ENCODE results near the gene WNT9A. TPM values are rescaled to one million over a fixed set of nuclear protein-coding genes. Genes with fewer than 3 reads are reported as not detected.

Gene WNT9A
- total RNA-seq, 3 donors from 2014 or later (not counting 1 experiment from before 2014, with no cell fraction given): not detected

- Histone ChIP-seq H3K36me3 (ENCODE audit: control insufficient read depth, insufficient read depth, low read length) (no peaks in the 10 kb centered on the region), H3K27ac (ENCODE audit: low read length) (no peak overlapping the region), H3K27me3 (ENCODE audit: control insufficient read depth, insufficient read depth, low read length) (peaks cover 15% of the 10 kb centered on the region), H3K4me3 (ENCODE audit: low read length) (no peak overlapping the region), H3K9me3 (ENCODE audit: control insufficient read depth, insufficient read depth, low read length) (no peaks in the 10 kb centered on the region), H3K4me1 (ENCODE audit: control insufficient read depth, insufficient read depth, low read length) (peaks cover 10% of the 10 kb centered on the region)
- no peaks in the 10 kb centered on the region for H3K36me3 Mint-ChIP-seq
- H3K4me3 Mint-ChIP-seq: no peak overlapping the region
- intact Hi-C loops (cut with micrococcal nuclease): no loop called here
- DNase-seq: peak in 1 of 2 donors; percentile 15
- no peak overlapping the region for H3K27ac Mint-ChIP-seq
- no peak for TF ChIP-seq CTCF (IDR thresholded peaks at IDR 0.05)
- no peak for ATAC-seq
- H3K4me1 Mint-ChIP-seq: peaks cover 8 to 13% of the 10 kb centered on the region in 2 donors
- H3K27me3 Mint-ChIP-seq (ENCODE audit: low read depth in 2 of 2): peaks cover 14 to 36% of the 10 kb centered on the region in 2 donors
- H3K9me3 Mint-ChIP-seq: no peaks in the 10 kb centered on the region
- WGBS (ENCODE audit: insufficient coverage): 86% methylated on average over 15 of the region's 15 CpGs
Measured at GRCh38 chr1:227942021-227942715, 5.6 kb downstream of the WNT9A start.

- no peak for DNase-seq
- 90% methylated on average over 15 of the region's 15 CpGs for WGBS (ENCODE audit: insufficient coverage)
- H3K9me3 Mint-ChIP-seq: no peaks in the 10 kb centered on the region
Measured at GRCh38 chr1:227941509-227942020, 6.2 kb downstream of the WNT9A start.

GRCh38 chr1:227940791-227941241, 6.9 kb downstream of the WNT9A start:
- no peaks in the 10 kb centered on the region for H3K36me3 Mint-ChIP-seq
- intact Hi-C loops (cut with micrococcal nuclease): no loop called here
- Histone ChIP-seq H3K9me3 (ENCODE audit: control insufficient read depth, insufficient read depth, low read length) (no peaks in the 10 kb centered on the region), H3K36me3 (ENCODE audit: control insufficient read depth, insufficient read depth, low read length) (no peaks in the 10 kb centered on the region), H3K27me3 (ENCODE audit: control insufficient read depth, insufficient read depth, low read length) (peaks cover 8% of the 10 kb centered on the region), H3K4me1 (ENCODE audit: control insufficient read depth, insufficient read depth, low read length) (no peaks in the 10 kb centered on the region), H3K27ac (ENCODE audit: low read length) (no peak overlapping the region), H3K4me3 (ENCODE audit: low read length) (no peak overlapping the region)
- peak in 1 of 2 donors; percentile 10 for DNase-seq
- TF ChIP-seq CTCF (IDR thresholded peaks at IDR 0.05): no peak
- peaks cover under 1 to 4% of the 10 kb centered on the region in 2 donors for H3K4me1 Mint-ChIP-seq
- H3K27ac Mint-ChIP-seq: no peak overlapping the region
- no peak overlapping the region for H3K4me3 Mint-ChIP-seq
- peaks cover 8 to 26% of the 10 kb centered on the region in 2 donors for H3K27me3 Mint-ChIP-seq (ENCODE audit: low read depth in 2 of 2)
- H3K9me3 Mint-ChIP-seq: no peaks in the 10 kb centered on the region
- ATAC-seq: no peak
- 91% methylated on average over 17 of the region's 17 CpGs for WGBS (ENCODE audit: insufficient coverage)

More at GRCh38 chr1:227941509-227942020, 6.2 kb downstream of the WNT9A start:
- Mint-ChIP-seq H3K4me1 (peaks cover 7 to 8% of the 10 kb centered on the region in 2 donors), H3K4me3 (no peak overlapping the region), H3K36me3 (no peaks in the 10 kb centered on the region), H3K27ac (no peak overlapping the region), H3K27me3 (ENCODE audit: low read depth in 2 of 2) (peaks cover 14 to 34% of the 10 kb centered on the region in 2 donors)
- Histone ChIP-seq H3K36me3 (ENCODE audit: control insufficient read depth, insufficient read depth, low read length) (no peaks in the 10 kb centered on the region), H3K4me1 (ENCODE audit: control insufficient read depth, insufficient read depth, low read length) (peaks cover 6% of the 10 kb centered on the region), H3K27me3 (ENCODE audit: control insufficient read depth, insufficient read depth, low read length) (peaks cover 15% of the 10 kb centered on the region), H3K9me3 (ENCODE audit: control insufficient read depth, insufficient read depth, low read length) (no peaks in the 10 kb centered on the region), H3K4me3 (ENCODE audit: low read length) (no peak overlapping the region), H3K27ac (ENCODE audit: low read length) (no peak overlapping the region)
- TF ChIP-seq CTCF (IDR thresholded peaks at IDR 0.05): no peak
- intact Hi-C loops (cut with micrococcal nuclease): no loop called here
- ATAC-seq: no peak

All from natural killer cell (primary cell).